Esophagus muscularis mucosa (tissue), 3 donors: ENCODE measurements around the gene RTEL1.

ENCODE experiments used
- POLR2A ChIP-seq: fragments of 450-650 bp; IDR thresholded peaks from one replicate; pipeline ENCODE4 v1.6.1; 2017; ENCODE audit warnings: antibody characterized with exemption, moderate library complexity, mild to moderate bottlenecking, low read depth
- TF ChIP-seq, protein P1 (sequence below), 3 experiments: fragments of 200-600 bp in 2 of 3; fragments of 450-650 bp in 1 of 3; sonication (generic) in 2 of 3; IDR thresholded peaks; one replicate each; pipeline ENCODE4 v1.5.1; 2017 to 2019; ENCODE audit warnings: antibody characterized with exemption in 3 of 3, mild to moderate bottlenecking in 2 of 3, moderate library complexity in 1 of 3

DNA sequence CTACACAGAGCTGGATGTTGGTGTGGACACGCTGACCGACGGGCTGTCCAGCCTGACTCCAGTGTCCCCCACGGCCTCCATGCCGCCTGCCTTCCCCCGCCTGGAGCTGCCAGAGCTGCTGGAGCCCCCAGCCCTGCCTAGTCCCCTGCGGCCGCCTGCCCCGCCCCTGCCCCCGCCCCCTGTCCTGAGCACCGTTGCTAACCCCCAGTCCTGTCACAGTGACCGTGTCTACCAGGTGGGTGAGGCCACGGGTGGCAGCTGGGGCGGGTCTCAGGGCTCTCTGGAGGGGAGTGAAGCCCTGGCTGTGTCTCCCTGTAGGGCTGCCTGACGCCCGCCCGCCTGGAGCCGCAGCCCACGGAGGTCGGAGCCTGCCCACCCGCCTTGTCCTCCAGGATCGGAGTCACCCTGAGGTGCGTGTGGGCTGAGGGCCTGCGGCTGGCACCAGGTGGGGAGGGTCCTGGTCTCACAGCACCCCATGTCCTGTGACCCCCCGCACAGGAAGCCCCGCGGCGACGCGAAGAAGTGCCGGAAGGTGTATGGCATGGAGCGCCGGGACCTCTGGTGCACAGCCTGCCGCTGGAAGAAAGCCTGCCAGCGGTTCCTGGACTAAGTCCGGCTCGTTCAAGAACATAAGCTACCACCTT lies 84.4 kb downstream of the RTEL1 start:
- TF ChIP-seq POLR2A, result no peak
- TF ChIP-seq, protein P1, sequence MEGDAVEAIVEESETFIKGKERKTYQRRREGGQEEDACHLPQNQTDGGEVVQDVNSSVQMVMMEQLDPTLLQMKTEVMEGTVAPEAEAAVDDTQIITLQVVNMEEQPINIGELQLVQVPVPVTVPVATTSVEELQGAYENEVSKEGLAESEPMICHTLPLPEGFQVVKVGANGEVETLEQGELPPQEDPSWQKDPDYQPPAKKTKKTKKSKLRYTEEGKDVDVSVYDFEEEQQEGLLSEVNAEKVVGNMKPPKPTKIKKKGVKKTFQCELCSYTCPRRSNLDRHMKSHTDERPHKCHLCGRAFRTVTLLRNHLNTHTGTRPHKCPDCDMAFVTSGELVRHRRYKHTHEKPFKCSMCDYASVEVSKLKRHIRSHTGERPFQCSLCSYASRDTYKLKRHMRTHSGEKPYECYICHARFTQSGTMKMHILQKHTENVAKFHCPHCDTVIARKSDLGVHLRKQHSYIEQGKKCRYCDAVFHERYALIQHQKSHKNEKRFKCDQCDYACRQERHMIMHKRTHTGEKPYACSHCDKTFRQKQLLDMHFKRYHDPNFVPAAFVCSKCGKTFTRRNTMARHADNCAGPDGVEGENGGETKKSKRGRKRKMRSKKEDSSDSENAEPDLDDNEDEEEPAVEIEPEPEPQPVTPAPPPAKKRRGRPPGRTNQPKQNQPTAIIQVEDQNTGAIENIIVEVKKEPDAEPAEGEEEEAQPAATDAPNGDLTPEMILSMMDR (IDR thresholded peaks at IDR 0.05), result no peak
